ENCODE measurements around the gene ZBTB6. TPM values are rescaled to one million over a fixed set of nuclear protein-coding genes. Genes with fewer than 3 reads are reported as not detected.

The ZBTB6 gene
- 17.0 and 19.8 TPM in 2 replicates for total RNA-seq (2014; rRNA removed; shearing (Covaris generic))
- 4.6 and 5.4 TPM in 2 replicates for polyA plus RNA-seq (2014; cell fraction: nucleus; rRNA removed)

DNA sequence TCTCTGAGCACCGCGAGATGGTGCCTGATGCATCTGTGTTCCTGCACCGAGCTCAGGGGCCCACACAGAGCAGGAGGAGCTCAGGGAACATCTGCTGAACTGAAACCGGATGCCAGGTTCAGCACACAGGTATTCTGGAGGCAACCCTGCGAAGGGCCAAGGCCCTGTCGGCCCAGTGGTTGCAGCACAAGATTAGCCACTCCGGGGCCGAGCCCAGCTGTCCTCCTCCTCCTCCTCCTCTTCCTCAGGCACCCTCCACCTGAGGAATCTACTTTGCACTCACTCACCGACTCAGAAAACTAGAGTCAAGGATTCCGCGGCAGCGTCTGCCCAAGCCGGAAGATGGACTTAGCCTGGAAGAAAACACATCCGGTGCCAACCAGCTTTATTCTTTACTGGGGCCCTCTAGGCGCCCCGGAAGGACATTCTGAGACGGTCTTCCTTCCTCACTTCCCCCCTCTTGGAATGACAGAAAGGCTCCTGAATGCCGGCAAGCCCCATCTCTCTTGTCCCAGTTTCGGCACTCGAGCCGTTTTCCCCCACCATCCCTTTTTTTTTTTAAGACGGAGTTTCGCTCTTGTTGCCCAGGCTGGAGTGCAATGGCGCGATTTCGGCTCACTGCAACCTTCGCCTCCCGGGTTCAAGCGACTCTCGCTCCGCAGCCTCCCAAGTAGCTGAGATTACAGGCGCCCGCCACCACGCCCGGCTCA is at the start of gene ZBTB6:
TSS of gene ZBTB6 (minus strand) at position 360 of the 710 bp plus-strand sequence. CDS start 1,251 bp downstream, outside the sequence.
- DNase-seq (ENCODE audit: extremely low read depth, low read depth), result peak; percentile 78

DNA sequence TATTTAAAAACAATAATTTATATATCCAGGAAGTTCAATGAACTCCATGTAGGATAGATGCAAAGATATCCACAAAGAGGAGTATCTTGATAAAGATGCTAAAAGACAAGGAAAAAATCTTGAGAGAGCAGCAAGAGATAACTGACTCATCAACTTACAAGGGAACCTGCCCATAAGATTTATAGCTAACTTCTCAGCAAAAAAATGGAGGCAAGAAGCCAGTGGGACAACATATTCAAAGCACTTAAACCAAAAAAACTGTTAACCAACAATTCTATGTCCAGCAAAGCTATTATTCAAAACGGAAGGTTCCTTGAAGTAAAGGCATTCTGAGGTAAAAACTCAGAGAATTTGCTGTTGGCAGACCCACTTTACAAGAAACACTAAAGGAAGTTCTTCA is 48.0 kb upstream of the ZBTB6 start:
- no peak for DNase-seq (ENCODE audit: extremely low read depth, low read depth)

- DNase-seq (ENCODE audit: extremely low read depth, low read depth), result no peak
Observed at GRCh38 chr9:122955961-122956360, 42.8 kb upstream of the ZBTB6 start.

DNA sequence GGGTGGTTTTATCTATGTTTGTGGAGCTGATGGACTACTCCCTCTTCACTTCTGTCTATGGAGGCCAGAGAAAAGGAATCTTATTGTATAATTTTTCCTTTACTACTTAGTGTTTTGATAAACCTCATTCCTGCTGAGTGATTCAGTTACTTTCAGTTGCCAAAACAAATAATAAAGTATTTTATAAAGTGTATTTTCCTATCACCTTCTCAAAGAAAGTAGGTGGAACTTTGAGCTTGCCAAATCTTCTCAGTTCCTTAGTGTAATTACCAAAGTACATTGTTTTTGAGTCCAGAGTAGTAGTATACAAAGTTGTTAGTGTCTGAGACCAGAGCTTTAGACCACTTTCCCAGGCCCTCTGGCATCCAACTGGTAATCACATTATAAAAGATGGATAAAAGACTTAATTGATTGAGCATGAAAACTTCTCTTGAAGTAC is 41.1 kb upstream of the ZBTB6 start:
- DNase-seq (ENCODE audit: extremely low read depth, low read depth), result no peak

GRCh38 chr9:122951056-122951455 is 37.9 kb upstream of the ZBTB6 start:
- DNase-seq (ENCODE audit: extremely low read depth, low read depth), result no peak

- DNase-seq (ENCODE audit: extremely low read depth, low read depth), result no peak
Observed at GRCh38 chr9:122950263-122950662, 37.1 kb upstream of the ZBTB6 start.

GRCh38 chr9:122949696-122950095 is 36.6 kb upstream of the ZBTB6 start:
- no peak for DNase-seq (ENCODE audit: extremely low read depth, low read depth)

GRCh38 chr9:122948313-122948712 is 35.2 kb upstream of the ZBTB6 start:
- DNase-seq (ENCODE audit: extremely low read depth, low read depth), result no peak

- DNase-seq (ENCODE audit: extremely low read depth, low read depth), result no peak
Observed at GRCh38 chr9:122946461-122947005, 33.4 kb upstream of the ZBTB6 start.

- no peak for DNase-seq (ENCODE audit: extremely low read depth, low read depth)
Observed at GRCh38 chr9:122944960-122945888, 32.1 kb upstream of the ZBTB6 start.

- peak; percentile 7 for DNase-seq (ENCODE audit: extremely low read depth, low read depth)
Observed at GRCh38 chr9:122941582-122942234, 28.6 kb upstream of the ZBTB6 start.

DNA sequence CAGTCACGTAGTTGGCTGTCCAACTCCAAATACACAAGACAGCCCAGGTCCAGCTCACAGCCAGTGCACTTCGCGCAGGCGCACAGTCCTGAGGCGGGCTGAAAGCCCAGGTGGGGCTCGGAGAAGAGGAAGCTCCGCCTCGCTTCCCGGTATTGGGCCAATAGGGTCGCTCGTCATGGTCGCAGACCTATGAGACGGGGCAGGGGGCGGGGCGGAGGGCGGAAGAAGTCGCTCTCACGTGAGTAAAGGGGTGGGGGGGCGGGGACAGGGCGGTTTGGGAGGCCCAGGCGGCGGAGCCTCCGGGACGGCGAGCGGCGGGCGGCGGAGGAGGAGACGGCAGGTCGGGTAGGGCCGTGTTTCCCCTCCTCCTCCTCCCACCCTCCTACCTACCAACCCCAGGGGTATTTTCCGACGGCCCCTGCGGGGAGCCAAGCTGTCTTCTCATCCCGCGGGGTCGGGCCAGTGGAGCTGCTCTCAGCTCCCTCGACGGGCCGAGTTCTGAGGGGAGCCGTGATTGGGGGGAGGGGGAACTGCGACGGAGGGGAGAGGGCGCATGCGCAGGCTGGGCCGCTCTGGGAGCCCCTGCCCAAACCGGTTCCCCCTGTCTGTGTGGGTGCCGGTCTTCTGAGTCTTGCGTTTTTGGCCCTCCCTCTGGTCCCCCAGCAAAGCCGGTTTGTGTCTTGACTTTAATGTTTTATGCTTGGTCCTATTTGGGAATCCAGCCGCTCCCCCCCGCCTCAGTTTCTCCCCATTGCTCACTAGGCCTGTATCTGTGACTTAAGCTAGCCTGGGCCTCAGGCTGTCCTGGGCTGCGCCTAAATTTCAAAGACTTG is 27.8 kb upstream of the ZBTB6 start, which contains the start of gene RABGAP1:
TSS of gene RABGAP1 (plus strand) at position 272 of the 833 bp plus-strand sequence. CDS start 16,040 bp downstream, outside the sequence.
- peak; percentile 99 for DNase-seq (ENCODE audit: extremely low read depth, low read depth)

- DNase-seq (ENCODE audit: extremely low read depth, low read depth), result no peak
Observed at GRCh38 chr9:122940454-122940748, 27.3 kb upstream of the ZBTB6 start.

GRCh38 chr9:122939601-122940000 is 26.5 kb upstream of the ZBTB6 start:
- no peak for DNase-seq (ENCODE audit: extremely low read depth, low read depth)

DNA sequence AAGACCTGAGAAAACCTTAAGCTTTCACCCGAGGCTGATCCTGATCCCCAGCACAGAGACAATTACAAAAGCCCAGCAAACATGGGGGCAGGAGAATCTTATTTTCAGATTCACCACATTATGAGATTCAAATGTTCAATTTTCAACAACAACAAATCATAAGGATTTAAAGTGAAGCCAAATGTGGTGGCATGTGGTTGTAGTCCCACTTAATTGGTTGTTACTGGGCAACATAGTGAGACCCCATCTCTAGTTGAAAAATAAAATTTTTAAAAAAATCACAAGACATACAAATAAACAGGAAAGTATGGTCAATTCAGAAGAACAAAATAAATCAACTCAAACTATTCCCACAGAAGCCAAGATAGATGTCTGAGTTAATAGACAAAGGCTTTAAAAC is 23.8 kb upstream of the ZBTB6 start:
- no peak for DNase-seq (ENCODE audit: extremely low read depth, low read depth)

GRCh38 chr9:122936464-122936863 is 23.3 kb upstream of the ZBTB6 start:
- no peak for DNase-seq (ENCODE audit: extremely low read depth, low read depth)

DNA sequence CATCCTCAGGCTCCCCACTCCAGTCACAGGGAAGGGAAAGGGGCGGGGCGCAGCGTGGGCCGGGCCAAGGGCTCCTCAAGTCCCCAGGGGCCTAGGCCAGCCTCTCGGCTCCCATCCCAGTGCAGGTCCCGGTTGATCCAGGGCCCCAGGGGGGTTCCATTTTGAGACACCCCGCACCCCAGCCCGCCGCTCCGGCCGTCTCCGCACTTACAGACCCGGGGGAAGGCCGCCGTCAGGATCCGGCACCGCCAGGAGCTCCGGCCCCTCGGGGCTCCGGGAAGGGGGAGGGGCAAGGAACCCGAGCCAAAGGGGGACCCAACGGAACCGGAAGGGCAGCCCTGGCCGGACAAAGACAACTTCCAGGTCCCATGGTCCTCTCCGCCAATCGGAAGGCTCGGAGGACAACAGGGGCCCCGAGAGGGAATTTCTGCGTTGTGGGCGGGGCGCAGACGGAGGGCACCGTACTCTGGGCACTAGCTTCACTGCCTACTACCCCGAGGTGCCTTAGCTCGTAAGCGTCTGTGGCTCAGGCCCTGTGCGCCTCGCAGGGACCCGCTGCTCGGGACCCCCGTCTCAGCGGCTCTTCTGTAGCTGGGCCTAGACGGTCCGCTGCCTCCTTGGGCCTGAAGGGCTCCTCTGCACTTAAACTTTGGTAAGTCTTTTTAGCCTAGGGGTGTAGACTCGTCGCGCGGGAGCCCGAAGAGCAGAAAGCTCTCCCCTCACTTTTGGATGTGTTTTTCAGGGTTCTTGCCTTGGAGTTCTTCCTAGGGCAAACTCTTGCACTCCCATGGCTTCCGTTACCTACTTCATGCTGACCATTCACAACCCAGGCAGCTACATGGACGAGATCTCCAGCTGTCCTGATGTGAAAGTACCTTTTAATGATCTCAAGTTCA is 18.4 kb upstream of the ZBTB6 start, which contains the start of gene ZBTB26:
TSS of gene ZBTB26 (minus strand) at position 287 of the 896 bp plus-strand sequence. CDS start 11,578 bp downstream, outside the sequence.
- peak; percentile 97 for DNase-seq (ENCODE audit: extremely low read depth, low read depth)

GRCh38 chr9:122930541-122931225 is 17.6 kb upstream of the ZBTB6 start:
- DNase-seq (ENCODE audit: extremely low read depth, low read depth), result no peak
